ENCODE results near the gene NDUFS3.
"Not testable (repeated sequence)": the region's sequence is repeated elsewhere in the genome, so short reads cannot be mapped to it uniquely, and the experiment has no call there.

DNA sequence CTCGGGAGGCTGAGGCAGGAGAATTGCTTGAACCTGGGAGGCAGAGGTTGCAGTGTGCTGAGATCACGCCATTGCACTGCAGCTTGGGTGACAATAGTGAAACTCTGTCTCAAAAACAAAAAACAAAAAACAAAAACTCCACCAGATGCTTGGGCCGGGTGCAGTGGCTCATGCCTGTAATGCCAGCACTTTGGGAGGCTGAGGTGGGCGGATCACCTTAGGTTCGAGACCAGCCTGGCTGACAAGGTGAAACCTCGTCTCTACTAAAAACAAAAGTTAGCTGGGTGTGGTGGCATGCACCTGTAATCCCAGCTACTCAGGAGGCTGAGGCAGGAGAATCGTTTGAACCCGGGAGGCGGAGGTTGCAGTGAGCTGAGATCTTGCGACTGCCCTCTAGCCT lies 14.5 kb upstream of the NDUFS3 start:
- TF ChIP-seq, protein P1, sequence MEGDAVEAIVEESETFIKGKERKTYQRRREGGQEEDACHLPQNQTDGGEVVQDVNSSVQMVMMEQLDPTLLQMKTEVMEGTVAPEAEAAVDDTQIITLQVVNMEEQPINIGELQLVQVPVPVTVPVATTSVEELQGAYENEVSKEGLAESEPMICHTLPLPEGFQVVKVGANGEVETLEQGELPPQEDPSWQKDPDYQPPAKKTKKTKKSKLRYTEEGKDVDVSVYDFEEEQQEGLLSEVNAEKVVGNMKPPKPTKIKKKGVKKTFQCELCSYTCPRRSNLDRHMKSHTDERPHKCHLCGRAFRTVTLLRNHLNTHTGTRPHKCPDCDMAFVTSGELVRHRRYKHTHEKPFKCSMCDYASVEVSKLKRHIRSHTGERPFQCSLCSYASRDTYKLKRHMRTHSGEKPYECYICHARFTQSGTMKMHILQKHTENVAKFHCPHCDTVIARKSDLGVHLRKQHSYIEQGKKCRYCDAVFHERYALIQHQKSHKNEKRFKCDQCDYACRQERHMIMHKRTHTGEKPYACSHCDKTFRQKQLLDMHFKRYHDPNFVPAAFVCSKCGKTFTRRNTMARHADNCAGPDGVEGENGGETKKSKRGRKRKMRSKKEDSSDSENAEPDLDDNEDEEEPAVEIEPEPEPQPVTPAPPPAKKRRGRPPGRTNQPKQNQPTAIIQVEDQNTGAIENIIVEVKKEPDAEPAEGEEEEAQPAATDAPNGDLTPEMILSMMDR (IDR thresholded peaks at IDR 0.05; ENCODE audit: low read depth, low read length) = not testable (repeated sequence)
- TF ChIP-seq EZH2phosphoT487 (IDR thresholded peaks at IDR 0.05; ENCODE audit: low read depth) = not testable (repeated sequence)
